GM23338 (cell line): ENCODE results near the gene BARHL2. TPM values are rescaled to one million over a fixed set of nuclear protein-coding genes. Genes with fewer than 3 reads are reported as not detected.

Experiments used
- ATAC-seq: fragments of 200-7000 bp; cut with Tn5 transposase; 3 replicates; pipeline ENCODE4 v1.9.1; 2020
- DNase-seq: peaks from one replicate; pipeline ENCODE4 v3.0.0-alpha.2; 2015; ENCODE audit warnings: low spot score
- H2AFZ ChIP-seq: fragments of 200-600 bp; sonication (generic); 2 replicates; pipeline ENCODE4 v1.8.0; 2016; ENCODE audit warnings: antibody characterized with exemption, mild to moderate bottlenecking, moderate library complexity
- H3F3A ChIP-seq: fragments of 200-600 bp; sonication (generic); replicated peaks from 2 replicates; pipeline ENCODE4 v1.8.0; 2017; ENCODE audit warnings: antibody characterized with exemption, mixed run types, low read depth
- H3K27ac ChIP-seq: fragments of 200-600 bp; sonication (generic); 2 replicates; pipeline ENCODE4 v1.6.1; 2016; ENCODE audit warnings: low read depth
- H3K27me3 ChIP-seq: fragments of 200-600 bp; sonication (generic); 2 replicates; pipeline ENCODE4 v1.8.0; 2016; ENCODE audit warnings: mild to moderate bottlenecking, mixed run types, moderate library complexity; ENCODE audit not compliant: insufficient read depth
- H3K36me3 ChIP-seq: fragments of 200-600 bp; sonication (generic); 2 replicates; pipeline ENCODE4 v1.8.0; 2016; ENCODE audit warnings: mild to moderate bottlenecking; ENCODE audit not compliant: insufficient read depth
- H3K4me1 ChIP-seq: fragments of 200-600 bp; sonication (generic); 2 replicates; pipeline ENCODE4 v1.8.0; 2016; ENCODE audit warnings: mild to moderate bottlenecking, moderate library complexity; ENCODE audit not compliant: insufficient read depth
- H3K4me2 ChIP-seq: fragments of 200-600 bp; sonication (generic); 2 replicates; pipeline ENCODE4 v1.7.1; 2017; ENCODE audit warnings: mixed run types
- H3K4me3 ChIP-seq: fragments of 200-600 bp; sonication (generic); 2 replicates; pipeline ENCODE4 v1.6.1; 2016; ENCODE audit warnings: mixed run types
- H3K79me2 ChIP-seq: fragments of 200-600 bp; sonication (generic); replicated peaks from 2 replicates; pipeline ENCODE4 v1.8.0; 2017; ENCODE audit warnings: mild to moderate bottlenecking; ENCODE audit not compliant: insufficient read depth
- H3K9me2 ChIP-seq: fragments of 200-600 bp; sonication (generic); 2 replicates; pipeline ENCODE4 v1.8.0; 2017; ENCODE audit not compliant: insufficient read depth
- H4K20me1 ChIP-seq: fragments of 200-600 bp; sonication (generic); replicated peaks from 2 replicates; pipeline ENCODE4 v1.8.0; 2017; ENCODE audit warnings: mild to moderate bottlenecking; ENCODE audit not compliant: insufficient read depth
- H3K27ac Mint-ChIP-seq: 2 replicates; pipeline ENCODE4 v1.8.0; 2020; ENCODE audit warnings: inconsistent platforms, mild to moderate bottlenecking, moderate library complexity, mixed read lengths
- H3K27me3 Mint-ChIP-seq: 3 replicates; pipeline ENCODE4 v1.8.0; 2022; ENCODE audit warnings: low read depth, mild to moderate bottlenecking, moderate library complexity, mixed read lengths, inconsistent platforms; ENCODE audit not compliant: insufficient read depth, poor library complexity
- H3K36me3 Mint-ChIP-seq: 3 replicates; pipeline ENCODE4 v1.8.0; 2021; ENCODE audit warnings: low read depth, mild to moderate bottlenecking, inconsistent platforms, moderate library complexity, mixed read lengths
- H3K4me1 Mint-ChIP-seq: 3 replicates; pipeline ENCODE4 v1.8.0; 2020; ENCODE audit warnings: mild to moderate bottlenecking, inconsistent platforms, mixed read lengths
- H3K4me3 Mint-ChIP-seq: 3 replicates; pipeline ENCODE4 v1.8.0; 2021; ENCODE audit warnings: moderate library complexity, mild to moderate bottlenecking, inconsistent platforms, mixed read lengths
- H3K9me3 Mint-ChIP-seq: 3 replicates; pipeline ENCODE4 v1.8.0; 2020; ENCODE audit warnings: moderate library complexity, mild to moderate bottlenecking, inconsistent platforms, mixed read lengths
- CREB1 ChIP-seq: fragments of 250-450 bp; sonication (Bioruptor Pico); IDR thresholded peaks from 2 replicates; pipeline ENCODE4 v1.5.0; 2020; ENCODE audit warnings: low read depth, mild to moderate bottlenecking, moderate library complexity
- CTCF ChIP-seq, 2 experiments: fragments of 200-600 bp in 1 of 2; sonication (generic) in 1 of 2; conservative IDR thresholded peaks; 2 replicates each; pipeline versions ENCODE4 v1.5.1 to v1.6.1; 2016 to 2017; ENCODE audit warnings: antibody characterized with exemption in 2 of 2, low read depth in 2 of 2, mild to moderate bottlenecking in 2 of 2, moderate library complexity in 1 of 2
- ETS1 ChIP-seq: IDR thresholded peaks from 2 replicates; pipeline ENCODE4 v1.6.1; 2016; ENCODE audit warnings: antibody characterized with exemption
- EZH2 ChIP-seq: fragments of 200-600 bp; sonication (generic); IDR thresholded peaks from one replicate; pipeline ENCODE4 v1.8.0; 2017; ENCODE audit warnings: antibody characterized with exemption, mild to moderate bottlenecking, low read depth; ENCODE audit not compliant: unreplicated experiment
- EZH2phosphoT487 ChIP-seq: fragments of 200-600 bp; sonication (generic); IDR thresholded peaks from one replicate; pipeline ENCODE4 v1.8.1; 2018; ENCODE audit warnings: antibody characterized with exemption; ENCODE audit not compliant: unreplicated experiment
- JUNB ChIP-seq: IDR thresholded peaks from one replicate; pipeline ENCODE4 v1.6.1; 2016; ENCODE audit warnings: antibody characterized with exemption; ENCODE audit not compliant: unreplicated experiment
- NANOG ChIP-seq: IDR thresholded peaks from 2 replicates; pipeline ENCODE4 v1.6.1; 2016; ENCODE audit warnings: antibody characterized with exemption, borderline replicate concordance
- POLR2AphosphoS5 ChIP-seq: IDR thresholded peaks from 2 replicates; pipeline ENCODE4 v1.6.1; 2016; ENCODE audit warnings: antibody characterized with exemption, low read depth
- REST ChIP-seq: IDR thresholded peaks from one replicate; pipeline ENCODE4 v1.6.1; 2018; ENCODE audit warnings: antibody characterized with exemption; ENCODE audit not compliant: unreplicated experiment
- STAT1 ChIP-seq: IDR thresholded peaks from one replicate; pipeline ENCODE4 v1.6.1; 2016; ENCODE audit warnings: antibody characterized with exemption; ENCODE audit not compliant: unreplicated experiment
- ZNF114 ChIP-seq: fragments of 250-450 bp; sonication (Bioruptor Pico); IDR thresholded peaks from 2 replicates; pipeline ENCODE4 v1.5.0; 2020; ENCODE audit warnings: mild to moderate bottlenecking, moderate library complexity
- ZNF331 ChIP-seq: fragments of 250-450 bp; sonication (Bioruptor Pico); IDR thresholded peaks from 2 replicates; pipeline ENCODE4 v1.5.0; 2020; ENCODE audit warnings: low read depth, mild to moderate bottlenecking, moderate library complexity
- ZNF462 ChIP-seq: fragments of 250-450 bp; sonication (Bioruptor Pico); IDR thresholded peaks from 2 replicates; pipeline ENCODE4 v1.5.0; 2020; ENCODE audit warnings: mild to moderate bottlenecking, moderate library complexity
- polyA plus RNA-seq: library from polyadenylated mRNA; unstranded; fragments of >200 nt; fragmentation: Nextera tagmentation; extraction: Ambion mirVana; gene quantifications from 2 replicates; pipeline ENCODE4 v1.2.1, GENCODE V29; 2016
- total RNA-seq: library from RNA; depleted of rRNA; stranded (reverse); fragments of >200 nt; shearing (Covaris generic); gene quantifications from 2 replicates; pipeline ENCODE4 v1.2.3, GENCODE V29; 2014

Gene BARHL2
- total and polyA plus RNA-seq, 2 experiments from 2014 or later = not detected

- ATAC-seq (no peak), DNase-seq (no peak)
- no peak overlapping the region for H3K27ac ChIP-seq
- no peak overlapping the region for H3K4me2 ChIP-seq
- no peaks in the 10 kb centered on the region for H4K20me1 ChIP-seq
- peaks cover 4% of the 10 kb centered on the region; the same call in 1 of the 2 replicates for H3K9me2 ChIP-seq
- TF ChIP-seq NANOG (no peak), EZH2 (no peak), REST (no peak), CREB1 (no peak), EZH2phosphoT487 (no peak), CTCF (conservative IDR thresholded peaks at IDR 0.05; ENCODE audit: low read depth in 2 of 2) (no peak), ZNF331 (CRISPR knock-in tag) (no peak), JUNB (no peak), ETS1 (no peak), POLR2AphosphoS5 (no peak), ZNF114 (CRISPR knock-in tag) (no peak), ZNF462 (no peak), STAT1 (no peak)
- Mint-ChIP-seq H3K27me3 (peaks cover 1% of the 10 kb centered on the region), H3K36me3 (no peaks in the 10 kb centered on the region), H3K27ac (no peak overlapping the region), H3K4me1 (peaks cover 6% of the 10 kb centered on the region), H3K9me3 (no peaks in the 10 kb centered on the region), H3K4me3 (no peak overlapping the region)
- no peaks in the 10 kb centered on the region for H3K27me3 ChIP-seq
- no peak overlapping the region for H2AFZ ChIP-seq
- peaks cover 8% of the 10 kb centered on the region; the same call in 1 of the 2 replicates for H3K4me1 ChIP-seq
- H3K36me3 ChIP-seq = no peaks in the 10 kb centered on the region
- no peaks in the 10 kb centered on the region for H3K79me2 ChIP-seq
- H3F3A ChIP-seq = no peaks in the 10 kb centered on the region
- no peak overlapping the region for H3K4me3 ChIP-seq
Measured at GRCh38 chr1:90753556-90753955, 36.5 kb upstream of the BARHL2 start.
